GM13977 (cell line): ENCODE results near the gene HK2.

ENCODE experiments used
- DNase-seq: peaks from one replicate; pipeline ENCODE4 v3.0.0; 2012; ENCODE audit warnings: low spot score
- in situ Hi-C: fragments of 300-500 bp; cut with MboI; formaldehyde crosslinking; loops from one replicate; pipeline ENCODE4 v1.12.0; 2022; ENCODE audit warnings: low sequenced_read_pairs, low pct_unique_long_range_greater_than_20kb, mixed read lengths, inconsistent platforms; ENCODE audit not compliant: unreplicated experiment
- TF ChIP-seq, protein P1 (sequence below): IDR thresholded peaks from 2 replicates; pipeline ENCODE4 v1.5.1; 2012; ENCODE audit warnings: mild to moderate bottlenecking, control low read depth; ENCODE audit not compliant: insufficient read depth; ENCODE audit errors: extremely low read depth, missing control alignments

Gene HK2

DNA sequence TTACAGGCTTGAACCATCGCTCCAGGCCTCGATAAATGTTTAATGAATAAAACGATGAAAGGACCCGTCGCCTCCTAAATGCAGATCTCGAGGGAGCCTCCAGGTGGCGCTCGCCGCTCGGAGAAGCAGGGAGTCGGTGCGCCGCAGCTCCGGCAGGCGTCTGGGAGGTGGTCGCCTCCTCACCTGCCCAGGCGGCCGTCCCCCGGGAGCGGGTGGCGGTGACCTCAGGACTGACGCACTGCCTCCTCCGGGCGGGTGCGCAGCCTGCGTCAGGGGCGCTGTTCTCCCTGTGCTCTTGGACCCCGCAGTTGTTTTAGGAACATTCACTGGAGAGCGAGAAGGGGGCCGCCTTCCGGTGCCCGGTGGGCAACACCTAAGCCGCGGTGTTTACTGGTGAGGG lies 85.9 kb downstream of the HK2 start:
- in situ Hi-C loops = loop anchor here (25.0 kb wide), 1 partner anchor 692 kb away; no protein-coding TSS in a partner anchor
- DNase-seq = peak; percentile 81
- TF ChIP-seq, protein P1, sequence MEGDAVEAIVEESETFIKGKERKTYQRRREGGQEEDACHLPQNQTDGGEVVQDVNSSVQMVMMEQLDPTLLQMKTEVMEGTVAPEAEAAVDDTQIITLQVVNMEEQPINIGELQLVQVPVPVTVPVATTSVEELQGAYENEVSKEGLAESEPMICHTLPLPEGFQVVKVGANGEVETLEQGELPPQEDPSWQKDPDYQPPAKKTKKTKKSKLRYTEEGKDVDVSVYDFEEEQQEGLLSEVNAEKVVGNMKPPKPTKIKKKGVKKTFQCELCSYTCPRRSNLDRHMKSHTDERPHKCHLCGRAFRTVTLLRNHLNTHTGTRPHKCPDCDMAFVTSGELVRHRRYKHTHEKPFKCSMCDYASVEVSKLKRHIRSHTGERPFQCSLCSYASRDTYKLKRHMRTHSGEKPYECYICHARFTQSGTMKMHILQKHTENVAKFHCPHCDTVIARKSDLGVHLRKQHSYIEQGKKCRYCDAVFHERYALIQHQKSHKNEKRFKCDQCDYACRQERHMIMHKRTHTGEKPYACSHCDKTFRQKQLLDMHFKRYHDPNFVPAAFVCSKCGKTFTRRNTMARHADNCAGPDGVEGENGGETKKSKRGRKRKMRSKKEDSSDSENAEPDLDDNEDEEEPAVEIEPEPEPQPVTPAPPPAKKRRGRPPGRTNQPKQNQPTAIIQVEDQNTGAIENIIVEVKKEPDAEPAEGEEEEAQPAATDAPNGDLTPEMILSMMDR = peak; percentile 88

DNA sequence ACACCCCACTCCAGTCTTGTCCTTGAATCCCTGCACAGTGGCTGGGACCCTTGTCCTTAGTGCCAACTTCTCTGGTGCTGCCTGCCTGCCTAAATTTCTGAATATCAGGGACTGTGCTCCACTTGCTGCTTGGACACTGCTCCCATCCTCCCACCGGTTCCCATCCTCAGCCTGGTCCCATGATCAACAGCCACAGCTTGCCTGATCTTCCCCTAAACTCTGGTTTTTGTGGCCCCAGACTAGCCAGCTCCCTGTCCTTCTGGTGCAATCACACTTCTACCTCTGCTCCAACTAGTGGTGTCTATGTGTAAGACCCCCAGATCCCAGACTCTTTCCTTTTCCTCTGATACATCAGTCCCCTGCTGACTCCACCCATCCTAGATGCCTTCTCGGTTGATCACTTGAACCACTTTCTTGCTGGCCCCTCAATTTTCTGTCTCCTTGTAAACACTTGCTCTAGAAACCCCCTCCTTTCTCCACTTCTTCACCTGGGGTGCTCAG lies 87.4 kb downstream of the HK2 start:
- TF ChIP-seq, protein P1 = no peak
- DNase-seq = no peak
- in situ Hi-C loops = loop anchor here (25.0 kb wide), 1 partner anchor 691 kb away; no protein-coding TSS in a partner anchor

DNA sequence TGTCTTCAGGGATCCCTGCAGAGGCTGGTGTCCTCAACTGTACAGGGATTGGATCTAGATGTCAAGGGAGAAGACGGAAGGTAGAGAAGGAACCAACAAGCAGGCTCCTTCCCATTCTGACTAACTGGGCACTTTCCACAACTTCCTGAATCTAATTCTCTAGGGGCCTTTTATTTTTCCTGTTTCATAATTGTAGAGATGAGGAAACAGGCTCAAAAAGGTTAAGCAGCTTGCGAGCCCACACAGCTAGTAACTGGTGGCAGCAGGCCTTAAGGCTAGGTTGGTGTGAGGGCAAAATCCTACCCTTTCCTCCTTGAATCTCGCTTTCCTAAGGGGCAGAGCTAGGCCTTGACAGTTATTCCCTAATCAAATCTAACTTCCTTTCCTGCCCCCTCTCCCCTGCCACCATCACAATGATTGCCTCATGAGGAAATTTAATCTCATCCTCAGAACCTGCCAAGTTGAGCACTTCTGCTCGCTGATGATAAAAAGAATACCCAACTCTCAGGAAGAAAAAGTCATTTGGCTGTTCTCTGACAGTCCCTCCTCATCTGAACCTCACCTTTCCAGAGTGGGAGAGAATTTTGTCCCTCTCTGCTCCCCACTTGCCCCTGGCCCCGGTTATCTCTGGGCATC lies 88.8 kb downstream of the HK2 start:
- DNase-seq = no peak
- in situ Hi-C loops = loop anchor here (25.0 kb wide), 1 partner anchor 690 kb away; no protein-coding TSS in a partner anchor
- TF ChIP-seq, protein P1 = no peak

DNA sequence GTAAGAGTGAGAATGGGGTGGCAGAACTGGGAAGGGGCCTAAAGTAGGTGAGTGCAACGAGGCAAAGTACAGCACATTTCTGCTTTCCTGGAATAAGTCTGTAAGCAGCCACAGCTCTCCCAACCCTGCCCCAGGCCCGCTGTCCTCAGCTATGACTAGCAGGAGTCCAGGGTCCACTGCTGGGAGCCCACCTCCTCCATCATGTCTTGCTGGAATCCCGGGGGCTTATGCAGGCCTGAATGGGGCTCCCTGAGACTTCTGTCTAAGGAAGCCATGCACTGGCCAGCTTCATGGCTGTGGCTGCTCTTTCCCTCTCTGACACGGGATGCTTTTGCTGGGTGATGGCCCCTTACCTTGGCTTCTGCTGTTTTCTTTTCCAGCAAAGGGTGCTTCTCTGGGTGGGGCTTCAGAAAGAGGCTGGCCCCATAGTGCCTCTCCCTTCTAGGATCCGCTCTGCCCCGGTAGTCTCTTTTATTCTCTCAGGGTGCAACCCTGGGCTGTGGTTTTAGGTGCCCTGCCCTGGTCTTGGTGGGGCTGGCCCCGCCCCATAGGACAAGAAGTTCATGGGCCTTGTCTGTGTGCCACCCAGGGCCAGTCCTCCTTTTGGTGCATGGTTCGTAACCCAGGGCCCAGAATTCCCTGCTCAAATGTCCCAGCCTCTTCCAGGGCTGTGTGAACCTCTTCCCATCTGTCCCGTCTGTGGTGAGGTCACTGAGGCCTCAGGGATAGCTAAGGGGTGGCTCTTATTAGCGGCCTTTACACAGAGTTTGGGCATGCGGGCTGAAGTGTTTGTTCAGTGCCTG lies 90.7 kb downstream of the HK2 start:
- no peak for DNase-seq
- TF ChIP-seq, protein P1 = no peak
- in situ Hi-C loops = loop anchor here (25.0 kb wide), 1 partner anchor 688 kb away; no protein-coding TSS in a partner anchor

DNA sequence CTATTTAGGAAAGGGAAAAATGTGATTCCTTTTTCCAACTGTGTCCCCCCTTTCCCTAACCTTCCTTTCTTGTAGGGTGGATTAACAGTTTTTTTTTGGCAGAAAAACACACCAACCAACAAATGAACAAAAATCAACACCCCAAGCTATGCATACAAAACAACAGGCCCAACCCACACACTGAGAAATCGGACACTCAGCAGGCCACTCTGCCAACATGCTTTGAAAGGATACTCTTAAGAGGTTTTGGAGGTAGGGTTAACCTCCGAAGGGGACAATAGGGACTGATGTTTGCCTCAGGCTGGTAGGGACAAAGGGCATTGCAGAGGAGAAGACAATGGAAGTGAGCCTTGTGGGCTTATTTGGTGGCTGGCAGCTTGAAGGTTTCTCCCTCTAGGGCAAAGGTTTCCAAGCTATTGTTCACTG lies 91.4 kb downstream of the HK2 start:
- no peak for DNase-seq
- TF ChIP-seq, protein P1 = no peak
- in situ Hi-C loops = no loop called here

DNA sequence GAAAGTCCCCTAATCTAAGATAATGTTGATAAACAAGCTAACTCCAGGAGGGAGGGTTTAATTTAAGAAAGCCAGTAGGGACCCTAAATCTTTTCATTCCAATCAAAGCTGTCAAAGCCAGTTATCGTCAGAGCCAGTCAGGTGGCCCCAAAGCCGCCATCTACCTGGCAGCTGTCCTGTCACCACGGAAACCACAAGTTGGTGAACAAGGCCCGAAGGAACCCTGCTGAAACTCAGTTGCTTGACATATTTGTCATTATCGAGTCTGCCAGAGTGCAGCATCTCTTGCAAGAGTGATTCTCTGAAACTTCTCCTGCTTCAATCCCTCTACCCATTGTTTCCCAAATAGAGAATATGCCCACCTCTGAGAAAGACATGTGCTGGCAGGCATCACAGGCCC lies 93.7 kb downstream of the HK2 start:
- in situ Hi-C loops = no loop called here
- TF ChIP-seq, protein P1 = no peak
- DNase-seq = no peak
